ENCODE measurements around the gene NUBPL.
"Not testable (repeated sequence)": the region's sequence is repeated elsewhere in the genome, so short reads cannot be mapped to it uniquely, and the experiment has no call there.

Gene NUBPL

DNA sequence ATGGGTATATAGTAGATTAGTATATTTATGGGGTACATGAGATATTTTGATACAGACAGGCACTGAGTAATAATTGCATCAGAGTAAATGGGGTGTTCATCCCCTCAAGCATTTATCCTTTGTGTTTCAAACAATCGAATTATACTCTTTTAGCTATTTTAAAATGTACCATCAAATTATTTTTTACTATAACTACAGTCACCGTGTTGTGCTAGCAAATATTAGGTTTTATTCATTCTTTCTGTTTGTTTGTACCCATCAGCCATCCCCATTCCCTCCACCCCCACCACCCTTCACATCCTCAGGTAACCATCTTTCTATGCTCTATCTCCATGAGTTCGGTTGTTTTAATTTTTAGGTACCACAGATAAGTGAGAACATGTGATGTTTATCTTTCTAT lies 115.8 kb downstream of the NUBPL start:
- DNase-seq (ENCODE audit: low spot score) = no peak

DNA sequence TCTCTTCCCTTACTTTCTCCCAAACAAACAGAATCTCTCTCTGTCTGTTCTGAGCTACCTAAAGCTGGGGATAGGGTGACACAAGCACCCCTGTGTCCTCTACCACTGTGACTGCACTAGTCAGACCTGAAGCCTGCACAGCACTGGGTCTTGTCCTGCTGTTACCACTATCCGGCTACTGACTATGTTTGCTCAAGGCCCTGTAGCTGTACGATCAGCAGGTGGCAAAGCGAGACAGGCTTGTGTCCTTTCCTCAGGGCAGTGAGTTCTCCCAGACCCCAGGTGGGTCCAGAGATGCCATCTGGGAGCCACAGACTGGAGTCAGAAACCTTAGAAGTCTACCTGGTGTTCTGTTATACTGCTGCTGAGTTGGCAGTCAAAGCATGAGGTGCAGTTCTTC lies 116.4 kb downstream of the NUBPL start:
- DNase-seq (ENCODE audit: low spot score) = no peak

DNA sequence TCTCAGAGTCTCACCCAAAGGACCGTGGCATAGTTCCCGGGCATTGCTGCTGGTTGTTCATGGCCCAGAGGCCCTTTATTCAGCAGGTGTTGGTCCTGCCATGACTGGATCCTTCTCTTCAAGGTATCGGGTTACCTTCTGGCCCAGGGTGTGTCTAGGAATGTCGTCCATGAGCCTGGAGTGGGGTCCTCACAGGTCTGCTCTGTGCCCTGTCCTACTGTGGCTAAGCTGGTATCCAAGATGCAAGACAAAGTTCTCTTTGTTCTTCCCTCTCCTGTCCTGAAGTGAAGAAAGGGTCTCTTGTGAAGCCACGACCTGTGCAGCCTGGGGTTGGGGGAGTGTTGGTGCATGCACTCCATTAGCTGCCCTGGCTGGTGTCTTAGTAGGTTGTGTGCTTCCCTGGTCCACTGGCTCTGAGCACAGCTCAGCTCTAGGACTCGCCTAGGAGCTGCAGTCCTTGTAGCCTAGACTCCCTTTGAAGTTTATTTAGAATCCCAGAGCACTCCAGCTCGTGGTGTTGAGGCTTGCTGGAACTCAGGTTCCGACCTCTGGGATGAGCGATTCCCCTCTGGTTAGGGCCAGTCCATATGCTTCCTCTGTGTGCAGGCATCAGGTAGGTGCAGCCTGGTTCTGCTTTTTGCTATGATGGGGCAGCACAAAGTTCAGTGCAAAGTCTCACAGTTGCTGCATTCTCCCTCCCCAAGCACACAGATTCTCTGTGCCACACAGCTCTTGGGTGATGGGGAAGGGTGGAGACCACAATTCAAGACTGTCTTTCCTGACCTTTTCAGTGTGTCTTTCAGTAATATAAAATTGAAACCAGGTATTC lies 117.4 kb downstream of the NUBPL start:
- DNase-seq (ENCODE audit: low spot score) = no peak

DNA sequence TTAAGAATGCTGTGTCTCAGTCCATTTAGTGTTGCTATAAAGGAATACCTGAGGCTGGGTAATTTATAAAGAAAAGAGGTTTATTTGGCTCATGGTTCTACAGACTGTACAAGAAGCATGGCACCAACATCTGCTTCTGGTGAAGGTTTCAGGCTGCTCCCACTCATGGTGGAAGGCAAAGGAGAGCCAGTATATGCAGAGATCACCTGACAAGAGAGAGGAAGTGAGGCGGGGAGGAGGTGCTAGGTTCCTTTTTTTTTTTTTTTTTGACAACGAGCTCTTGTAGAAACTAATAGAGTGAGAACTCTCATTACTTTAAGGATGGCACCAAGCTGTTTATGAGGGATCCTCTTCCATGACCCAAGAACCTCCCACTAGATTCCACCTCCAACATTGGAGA lies 121.6 kb downstream of the NUBPL start:
- DNase-seq (ENCODE audit: low spot score) = no peak

DNA sequence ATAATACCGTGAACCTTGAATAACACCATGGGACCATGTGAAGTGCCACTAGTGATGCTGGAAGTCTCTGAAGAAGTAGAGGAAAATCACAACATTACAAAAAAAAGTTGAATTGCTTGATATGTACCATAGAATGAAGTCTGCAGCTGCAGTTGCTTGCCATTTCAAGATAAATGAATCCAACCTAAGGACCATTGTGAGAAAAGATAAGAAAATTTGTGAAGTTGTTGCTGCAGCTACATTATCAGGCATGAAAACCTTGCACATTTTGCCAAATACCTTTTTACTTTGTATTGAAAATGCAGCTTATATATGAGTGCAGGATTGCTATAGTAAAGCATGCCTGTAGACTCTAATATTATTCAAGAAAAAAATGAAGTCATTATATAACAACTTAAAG lies 126.5 kb downstream of the NUBPL start:
- no peak for DNase-seq (ENCODE audit: low spot score)

DNA sequence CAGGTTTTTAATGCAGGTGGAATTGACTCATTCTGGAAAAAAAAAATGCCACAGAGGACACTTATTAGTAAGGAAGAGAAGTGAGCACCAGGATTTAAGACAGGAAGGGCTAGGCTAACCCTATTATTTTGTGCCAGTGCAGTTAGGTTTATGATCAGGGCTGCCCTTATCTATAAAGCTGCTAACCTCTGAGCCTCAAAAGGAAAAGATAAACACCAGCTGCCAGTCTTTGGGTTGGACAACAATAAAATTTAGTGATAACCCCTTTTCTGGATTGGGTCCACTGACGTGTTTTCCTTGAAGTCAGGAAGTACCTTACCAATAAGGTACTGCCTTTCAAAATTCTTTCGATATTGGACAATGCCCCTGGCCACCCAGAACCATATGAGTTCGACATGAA lies 128.9 kb downstream of the NUBPL start:
- no peak for DNase-seq (ENCODE audit: low spot score)

DNA sequence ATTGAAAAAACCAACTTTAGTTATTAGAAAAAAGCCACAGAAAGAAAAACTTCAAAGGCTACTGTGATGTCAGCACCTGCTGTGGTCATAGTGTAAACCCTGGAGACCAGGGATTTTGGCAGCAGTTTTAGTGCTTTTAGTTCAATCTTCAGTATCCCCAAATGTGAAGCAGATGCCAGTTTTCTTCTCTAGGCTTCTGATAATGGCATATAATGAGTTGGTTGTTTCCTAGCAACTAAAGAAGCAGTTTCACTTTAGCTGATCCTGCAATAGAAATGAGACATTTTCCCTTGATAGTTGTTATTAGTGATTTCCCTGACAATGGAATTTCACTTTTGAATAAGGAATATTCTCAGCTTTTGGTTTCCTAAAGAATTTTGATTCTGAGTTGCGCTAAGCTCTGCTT lies 131.2 kb downstream of the NUBPL start:
- DNase-seq (ENCODE audit: low spot score) = no peak

DNA sequence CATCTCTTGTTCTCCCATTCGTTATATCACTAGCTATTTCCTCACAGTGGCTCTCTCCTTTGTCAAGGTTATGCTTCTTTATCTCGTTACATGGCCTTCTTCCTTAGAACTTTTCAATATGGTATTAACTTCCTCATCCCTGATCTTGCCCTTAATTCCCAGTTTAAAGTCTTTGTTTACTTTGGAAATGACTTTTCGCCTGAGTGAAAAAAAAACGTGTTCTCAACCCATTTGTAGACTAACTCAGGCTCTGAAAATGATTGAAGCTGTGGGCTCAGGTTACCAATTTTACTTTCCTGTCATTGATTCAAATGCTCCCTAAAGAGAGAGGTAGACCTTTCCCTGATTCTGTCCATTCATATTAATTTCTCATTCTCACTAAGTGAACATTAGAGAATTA lies 135.2 kb downstream of the NUBPL start:
- DNase-seq (ENCODE audit: low spot score) = no peak

DNA sequence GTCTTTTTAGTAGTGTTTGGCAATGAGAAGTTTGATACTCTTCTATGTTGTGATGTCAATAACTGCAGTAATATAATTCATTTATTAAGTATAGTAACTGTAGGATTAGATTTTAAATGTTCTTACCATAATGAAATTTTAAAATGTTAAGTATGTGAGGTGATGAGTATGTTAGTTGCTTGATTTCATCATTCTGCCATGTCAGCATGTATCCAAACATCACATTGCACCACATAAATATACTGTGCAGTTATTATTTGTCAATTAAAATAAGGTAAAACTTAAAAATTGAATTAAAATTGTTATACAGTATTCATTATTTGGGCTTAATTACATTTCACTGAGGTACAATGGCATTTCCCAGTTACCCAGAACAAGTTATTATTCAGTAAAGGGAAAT lies 138.6 kb downstream of the NUBPL start:
- no peak for DNase-seq (ENCODE audit: low spot score)

DNA sequence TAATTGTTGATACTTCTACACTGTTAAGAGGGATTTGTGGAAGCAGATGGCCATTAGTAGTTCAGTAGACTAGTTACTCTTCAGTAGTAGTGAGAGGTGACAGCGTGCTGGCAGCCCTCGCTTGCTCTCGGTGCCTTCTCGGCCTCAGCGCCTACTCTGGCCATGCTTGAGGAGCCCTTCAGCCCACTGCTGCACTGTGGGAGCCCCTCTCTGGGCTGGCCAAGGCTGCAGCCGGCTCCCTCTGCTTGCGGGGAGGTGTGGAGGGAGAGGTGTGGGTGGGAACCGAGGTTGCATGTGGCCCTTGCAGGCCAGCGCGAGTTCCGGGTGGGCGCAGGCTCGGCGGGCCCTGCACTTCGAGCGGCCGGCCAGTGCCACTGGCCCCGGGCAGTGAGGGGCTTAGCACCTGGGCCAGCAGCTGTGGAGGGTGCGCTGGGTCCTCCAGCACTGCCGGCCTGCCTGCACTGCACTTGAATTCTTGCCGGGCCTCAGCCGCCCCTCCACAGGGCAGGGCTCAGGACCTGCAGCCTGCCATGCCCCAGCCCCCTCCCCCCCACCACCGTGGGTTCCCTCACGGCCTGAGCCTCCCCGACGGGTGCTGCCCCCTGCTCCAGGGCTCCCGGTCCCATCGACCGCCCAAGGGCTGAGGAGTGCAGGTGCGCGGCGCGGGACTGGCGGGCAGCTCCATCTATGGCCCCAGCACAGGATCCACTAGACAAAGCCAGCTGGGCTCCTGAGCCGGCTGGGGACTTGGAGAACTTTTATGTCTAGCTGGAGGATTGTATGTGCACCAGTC lies 139.3 kb downstream of the NUBPL start:
- no peak for DNase-seq (ENCODE audit: low spot score)

DNA sequence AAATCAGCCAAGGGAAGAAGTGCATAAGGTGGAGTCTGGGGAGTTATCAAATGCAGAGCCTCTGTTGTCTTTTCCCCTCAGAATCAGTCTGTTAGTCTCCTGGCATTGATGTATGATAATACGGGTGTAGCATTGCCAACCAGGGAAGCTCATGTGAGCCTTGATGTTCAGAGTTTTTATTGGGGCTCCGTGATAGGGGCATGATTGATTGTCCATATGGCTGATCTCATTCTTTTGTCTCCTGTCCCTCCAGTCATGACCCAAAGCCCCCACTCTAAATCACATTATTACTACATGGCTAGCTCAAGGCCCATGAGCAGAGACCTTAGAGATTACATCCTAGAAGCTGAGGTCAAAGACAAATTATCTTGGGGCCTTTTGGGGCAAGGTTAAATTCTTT lies 140.9 kb downstream of the NUBPL start:
- no peak for DNase-seq (ENCODE audit: low spot score)

DNA sequence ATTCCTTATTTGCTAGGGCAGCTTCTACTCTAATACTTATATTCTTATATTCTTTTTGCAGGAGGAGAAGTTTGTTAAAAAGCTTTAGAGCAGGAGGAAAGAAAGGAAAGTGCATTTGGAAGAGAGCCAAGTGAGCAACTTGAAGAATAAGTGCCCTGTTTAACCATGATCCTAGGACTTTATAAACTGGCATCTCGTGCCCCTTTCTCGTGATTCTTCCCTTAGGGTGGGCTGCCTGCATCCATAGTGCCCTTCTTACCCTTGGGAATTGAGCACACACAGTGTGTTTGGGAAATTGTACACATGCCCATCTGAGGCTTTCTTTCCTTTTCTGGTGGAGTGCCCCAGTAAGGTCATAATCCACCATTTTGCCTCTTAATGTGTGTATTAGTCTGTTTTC lies 141.9 kb downstream of the NUBPL start:
- DNase-seq (ENCODE audit: low spot score) = no peak

DNA sequence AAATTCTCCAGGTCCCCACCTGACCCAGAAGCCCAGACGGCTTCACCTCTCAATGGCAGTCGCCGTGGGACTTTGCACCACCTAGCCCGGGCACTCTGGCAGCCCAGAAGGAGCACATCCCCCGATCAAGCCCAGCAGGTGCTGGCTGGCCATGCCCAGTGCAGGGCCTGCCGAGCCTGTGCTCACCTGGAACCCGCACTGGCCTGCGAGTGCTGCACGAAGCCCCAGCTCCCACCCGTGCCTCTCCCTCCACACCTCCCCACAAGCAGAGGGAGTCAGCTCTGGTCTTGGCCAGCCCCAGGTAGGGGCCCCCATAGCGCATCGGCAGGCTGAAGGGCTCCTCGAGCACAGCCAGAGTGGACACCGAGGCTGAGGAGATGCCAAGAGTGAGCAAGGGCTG lies 144.5 kb downstream of the NUBPL start:
- DNase-seq (ENCODE audit: low spot score) = no peak

DNA sequence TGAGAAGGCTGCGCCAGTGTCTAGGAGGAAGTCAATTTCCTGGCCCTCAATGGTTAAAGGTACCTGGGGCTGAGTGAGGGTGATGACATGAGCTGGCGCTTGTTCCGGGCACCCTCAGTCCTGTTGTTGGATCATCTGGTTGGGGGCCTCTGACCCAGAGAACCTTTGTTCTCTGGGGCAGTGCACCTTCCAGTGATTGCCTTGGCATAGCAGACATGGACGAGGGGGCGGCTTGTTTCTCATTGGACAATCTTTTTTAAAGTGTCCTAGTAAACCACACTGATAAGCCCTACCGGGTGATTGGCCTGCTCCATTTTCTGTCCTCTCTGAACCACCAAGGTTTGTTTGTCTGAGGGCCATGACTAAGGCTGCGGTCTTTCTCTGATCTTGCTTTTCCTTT lies 147.5 kb downstream of the NUBPL start:
- not testable (repeated sequence) for DNase-seq (ENCODE audit: low spot score)

DNA sequence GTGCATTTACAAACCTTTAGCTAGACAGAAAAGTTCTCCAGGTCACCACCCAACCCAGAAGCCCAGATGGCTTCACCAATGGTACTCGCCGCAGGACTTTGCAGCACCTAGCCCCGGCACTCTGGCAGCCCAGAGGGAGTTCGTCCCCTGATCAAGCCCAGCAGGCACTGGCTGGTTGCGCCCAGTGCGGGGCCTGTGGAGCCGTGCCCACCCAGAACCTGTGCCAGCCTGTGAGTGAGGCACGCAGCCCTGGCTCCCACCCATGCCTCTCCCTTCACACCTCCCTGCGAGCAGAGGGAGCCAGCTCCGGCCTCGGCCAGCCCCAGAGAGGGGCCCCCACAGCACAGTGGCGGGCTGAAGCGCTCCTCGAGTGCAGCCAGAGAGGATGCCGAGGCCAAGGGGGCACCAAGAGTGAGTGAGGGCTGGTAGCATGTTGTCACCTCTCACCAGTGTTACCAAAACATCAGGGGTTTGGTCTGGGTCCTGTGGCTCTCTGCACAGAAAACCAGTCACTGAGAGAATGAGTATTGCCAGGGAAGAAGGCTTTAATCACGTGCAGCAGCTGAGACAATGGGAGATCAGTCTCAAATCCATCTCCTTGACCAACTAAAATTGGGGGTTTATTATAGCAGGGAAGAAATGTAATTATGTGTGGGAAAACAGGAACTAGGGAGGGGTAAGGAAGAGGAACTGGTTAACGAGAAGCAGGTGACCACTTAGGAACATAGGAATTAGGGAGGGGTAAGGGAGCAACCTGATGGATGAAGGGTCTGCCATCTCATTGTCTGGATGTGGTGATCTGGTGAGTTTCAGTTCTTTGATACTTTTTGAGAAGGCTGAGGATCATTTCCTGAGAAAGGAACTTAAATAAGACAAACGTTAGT lies 151.3 kb downstream of the NUBPL start:
- no peak for DNase-seq (ENCODE audit: low spot score)

DNA sequence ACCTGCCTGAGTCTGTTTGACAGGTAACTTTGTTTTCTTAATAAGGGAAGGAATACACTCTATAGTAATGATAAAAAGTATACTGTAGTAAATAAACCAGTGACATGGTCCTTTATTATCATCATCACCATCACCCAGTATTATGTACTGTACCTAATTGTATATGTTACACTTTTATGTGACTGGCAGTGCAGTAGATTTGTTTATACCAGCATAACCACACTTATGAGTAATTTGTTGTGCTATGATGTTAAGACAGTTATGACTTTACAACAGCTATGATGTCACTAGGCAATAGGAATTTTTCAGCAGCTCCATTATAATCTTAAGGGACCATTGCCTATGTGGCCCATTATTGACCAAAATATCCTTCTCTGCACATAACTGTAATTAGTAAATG lies 155.0 kb downstream of the NUBPL start:
- DNase-seq (ENCODE audit: low spot score) = no peak

DNA sequence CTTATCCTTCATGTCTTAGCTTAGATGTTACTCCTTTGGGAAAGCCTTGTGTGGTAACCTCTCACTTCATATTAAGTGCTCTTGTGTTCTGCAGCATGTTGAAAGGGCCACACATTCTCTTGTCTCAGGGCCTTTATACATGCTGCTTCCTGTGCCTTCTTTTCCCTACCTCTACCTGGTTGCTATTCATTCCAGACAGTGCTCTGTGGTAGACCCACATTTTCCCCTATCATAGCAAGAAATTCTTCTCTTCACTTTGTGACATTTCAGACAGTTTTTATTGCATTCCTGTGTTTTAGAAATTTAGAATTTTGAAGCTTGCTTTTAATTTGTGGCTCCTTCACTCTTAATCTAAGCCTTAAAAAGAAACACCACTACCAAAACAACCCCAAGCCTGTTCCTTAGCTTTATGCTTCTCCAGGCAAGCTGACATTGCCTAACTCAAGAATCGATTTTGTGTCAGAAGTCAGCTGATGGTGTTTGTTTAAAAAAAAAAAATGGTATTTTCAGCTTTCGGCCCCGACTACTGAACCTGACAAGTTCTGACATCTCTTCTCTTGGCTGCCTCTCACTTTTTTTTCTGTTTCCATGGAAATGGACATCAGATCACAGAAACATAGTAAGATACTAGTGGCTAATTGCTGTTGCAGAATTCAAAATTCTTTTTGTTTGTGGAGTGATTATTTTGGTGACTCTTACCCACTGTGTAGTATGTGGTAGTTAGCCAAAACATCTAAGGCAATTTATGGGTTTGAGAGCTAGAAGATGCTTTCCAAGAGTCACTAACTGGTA lies 156.3 kb downstream of the NUBPL start:
- DNase-seq (ENCODE audit: low spot score) = no peak

DNA sequence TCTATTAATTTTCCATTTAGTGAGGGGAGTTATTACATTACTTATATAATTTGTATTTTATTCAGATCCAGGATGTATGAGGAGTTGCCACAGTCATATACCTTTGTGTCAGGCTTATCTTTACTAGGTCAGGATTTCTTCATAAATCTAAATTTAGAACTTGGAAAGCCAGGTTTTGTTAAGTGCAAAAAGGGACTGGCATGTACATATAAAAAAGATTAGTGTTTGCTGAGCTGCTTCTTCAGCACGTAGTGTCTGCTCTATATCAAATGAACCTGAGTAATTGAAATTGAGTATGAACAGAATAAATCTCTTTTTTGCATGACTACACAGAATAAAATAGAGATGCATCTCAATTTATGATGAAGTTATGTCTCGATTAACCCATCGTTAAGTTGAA lies 157.4 kb downstream of the NUBPL start:
- DNase-seq (ENCODE audit: low spot score) = no peak

DNA sequence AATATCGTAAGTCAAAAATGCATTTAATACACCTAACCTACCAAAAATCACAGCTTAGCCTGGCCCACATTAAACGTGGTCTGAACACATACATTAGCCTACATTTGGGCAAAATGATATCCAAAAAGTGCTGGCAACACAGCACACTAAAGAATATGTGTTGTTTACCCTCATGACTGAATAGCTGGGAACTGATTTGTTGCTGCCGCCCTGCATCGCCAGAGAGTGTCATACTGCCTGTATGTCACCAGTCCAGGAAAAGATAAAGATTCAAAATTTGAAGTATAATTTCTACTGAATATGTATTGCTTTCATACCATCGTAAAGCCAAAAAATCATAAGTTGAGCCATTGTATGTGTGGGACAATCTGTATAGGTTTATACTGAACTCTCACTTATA lies 157.8 kb downstream of the NUBPL start:
- DNase-seq (ENCODE audit: low spot score) = no peak

DNA sequence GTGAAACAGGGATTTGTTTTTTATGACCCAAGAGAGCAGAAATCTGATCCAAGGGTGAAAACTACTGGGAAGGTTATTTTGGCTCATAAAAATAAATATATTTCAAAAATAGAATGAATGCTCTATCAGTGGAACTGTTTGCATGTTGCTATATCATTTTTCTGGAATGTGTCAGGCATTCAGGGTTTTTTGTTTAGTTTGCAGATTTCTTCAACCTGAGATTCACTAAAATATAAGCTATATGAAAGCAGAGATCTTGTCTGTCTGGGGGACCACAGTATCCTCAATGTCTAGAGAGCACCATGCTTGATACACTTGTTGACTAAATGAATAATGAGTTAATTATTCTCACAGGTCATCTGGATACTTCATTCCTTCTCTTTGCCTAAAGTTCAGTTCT lies 165.1 kb downstream of the NUBPL start:
- DNase-seq (ENCODE audit: low spot score) = no peak

DNA sequence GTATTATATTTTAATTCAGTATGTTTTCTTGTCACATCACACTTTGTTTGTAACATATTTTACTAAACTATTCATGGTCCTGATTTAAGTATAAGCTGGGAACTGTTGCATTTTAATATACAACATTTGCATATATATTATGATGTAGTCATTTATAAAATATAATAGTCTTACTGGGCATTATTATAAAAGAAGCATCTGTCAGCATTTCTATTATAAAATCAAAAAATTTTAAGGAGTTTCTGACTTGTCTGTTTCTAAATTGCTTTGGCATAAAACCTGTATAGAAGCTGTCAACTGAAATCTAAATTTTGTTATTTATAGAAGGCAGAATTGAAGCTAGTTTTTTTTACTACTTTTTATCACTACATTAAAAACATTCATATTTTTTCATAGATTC lies 166.6 kb downstream of the NUBPL start:
- DNase-seq (ENCODE audit: low spot score) = no peak

DNA sequence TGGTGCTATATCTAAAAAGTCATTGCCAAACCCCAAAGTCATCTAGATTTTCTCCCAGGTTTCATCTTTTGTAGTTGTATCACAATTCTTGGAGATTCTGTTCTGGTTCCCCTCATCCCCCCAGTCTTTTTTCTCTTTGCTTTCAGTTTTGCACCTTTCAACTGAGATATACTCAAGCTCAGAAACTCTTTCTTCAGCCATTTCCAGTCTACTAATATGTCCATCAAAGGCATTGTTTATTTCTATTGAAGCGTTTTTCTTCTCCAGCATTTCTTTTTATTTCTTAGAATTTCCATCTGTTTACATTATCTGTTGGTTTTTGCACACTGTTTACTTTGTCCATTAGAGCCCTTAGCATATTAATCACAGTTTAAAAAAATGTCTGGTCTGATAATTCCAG lies 179.5 kb downstream of the NUBPL start:
- DNase-seq (ENCODE audit: low spot score) = no peak
